CD4-positive, alpha-beta T cell treated with Interleukin-2 at 100 ng/mL for 4 hours (primary cell): ENCODE results near the gene MOK.

Source experiments
- DNase-seq: peaks from one replicate; pipeline ENCODE4 v3.0.0-alpha.2; 2020; ENCODE audit warnings: low spot score

The MOK gene

DNA sequence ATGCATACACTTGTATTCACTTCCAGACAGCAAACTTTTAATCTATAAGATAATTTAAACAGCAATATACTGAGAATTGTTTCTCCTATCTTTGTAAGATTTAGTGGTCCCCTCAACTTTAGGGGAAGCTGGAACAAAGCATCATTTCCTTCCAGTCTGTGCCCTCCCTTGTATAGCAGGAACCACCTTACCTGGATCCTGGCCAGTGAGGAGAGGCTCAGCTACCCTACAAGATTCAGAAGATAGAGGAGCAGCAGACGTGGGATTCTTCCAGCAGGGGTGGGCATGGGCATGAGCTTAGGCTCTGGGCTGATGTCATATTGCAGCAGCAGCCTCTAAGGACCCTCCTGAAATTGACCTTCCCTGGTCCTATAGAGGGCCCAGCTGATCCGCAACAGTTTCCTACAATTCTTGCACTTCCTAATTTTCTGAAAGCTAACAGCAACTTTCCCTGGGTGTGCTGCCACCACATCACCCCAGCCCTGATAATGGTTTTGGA, 21.3 kb downstream of the MOK start:
- DNase-seq = no peak

DNA sequence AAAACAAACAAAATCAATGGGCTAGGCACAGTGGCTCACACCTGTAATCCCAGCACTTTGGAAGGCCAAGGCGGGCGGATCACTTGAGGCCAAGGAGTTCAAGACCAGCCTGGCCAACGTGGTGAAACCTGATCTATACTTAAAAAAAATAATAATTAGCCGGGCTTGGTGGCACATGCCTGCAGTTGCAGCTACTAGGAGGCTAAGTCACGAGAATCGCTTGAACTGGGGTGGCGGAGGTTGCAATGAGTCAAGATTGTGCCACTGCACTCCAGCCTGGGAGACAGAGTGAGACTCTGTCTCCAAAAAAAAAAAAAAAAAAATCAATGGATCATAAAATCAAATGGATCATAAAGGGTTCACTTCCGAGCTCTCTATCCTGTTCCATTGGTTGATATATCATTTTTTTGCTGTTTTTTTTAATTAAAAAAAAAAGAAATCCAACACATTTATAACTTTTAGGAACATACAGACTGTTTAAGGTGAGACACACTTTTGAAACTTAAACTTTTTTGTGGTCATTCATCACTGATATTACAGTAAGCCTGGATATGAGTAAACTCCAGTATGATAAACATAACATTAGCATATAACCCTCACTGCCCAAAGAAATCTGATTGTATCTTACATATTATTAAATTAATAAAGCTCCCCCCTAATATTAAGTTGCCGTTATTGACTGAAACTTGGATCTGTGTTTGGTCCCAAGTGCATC, 22.1 kb downstream of the MOK start:
- DNase-seq = no peak

DNA sequence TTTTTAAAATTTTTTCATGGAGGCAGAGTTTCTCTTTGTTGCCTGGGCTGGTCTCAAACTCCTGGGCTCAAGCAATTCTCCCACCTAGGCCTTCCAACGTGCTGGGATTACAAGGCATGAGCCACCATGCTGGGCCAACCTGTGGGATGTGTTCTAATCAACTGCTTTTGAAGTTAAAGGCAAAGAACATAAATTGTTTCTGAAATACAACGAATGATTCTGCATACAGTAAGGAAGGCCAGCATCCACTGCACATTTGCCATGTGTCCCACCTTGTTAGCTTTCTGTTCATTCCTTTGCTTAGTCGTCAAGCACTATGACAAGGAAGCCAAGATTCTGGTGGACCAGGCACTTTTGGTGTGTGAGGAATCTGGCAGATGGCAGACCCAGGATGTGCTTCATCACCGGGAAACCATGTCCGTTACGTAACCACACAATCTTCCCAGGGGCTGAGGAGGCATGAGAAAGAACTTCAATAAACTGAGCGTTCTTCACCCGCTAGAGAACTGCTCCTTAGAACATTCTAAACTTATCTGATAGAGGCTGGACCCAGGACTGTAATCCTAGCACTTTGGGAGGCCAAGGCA, 24.5 kb downstream of the MOK start:
- DNase-seq = no peak

DNA sequence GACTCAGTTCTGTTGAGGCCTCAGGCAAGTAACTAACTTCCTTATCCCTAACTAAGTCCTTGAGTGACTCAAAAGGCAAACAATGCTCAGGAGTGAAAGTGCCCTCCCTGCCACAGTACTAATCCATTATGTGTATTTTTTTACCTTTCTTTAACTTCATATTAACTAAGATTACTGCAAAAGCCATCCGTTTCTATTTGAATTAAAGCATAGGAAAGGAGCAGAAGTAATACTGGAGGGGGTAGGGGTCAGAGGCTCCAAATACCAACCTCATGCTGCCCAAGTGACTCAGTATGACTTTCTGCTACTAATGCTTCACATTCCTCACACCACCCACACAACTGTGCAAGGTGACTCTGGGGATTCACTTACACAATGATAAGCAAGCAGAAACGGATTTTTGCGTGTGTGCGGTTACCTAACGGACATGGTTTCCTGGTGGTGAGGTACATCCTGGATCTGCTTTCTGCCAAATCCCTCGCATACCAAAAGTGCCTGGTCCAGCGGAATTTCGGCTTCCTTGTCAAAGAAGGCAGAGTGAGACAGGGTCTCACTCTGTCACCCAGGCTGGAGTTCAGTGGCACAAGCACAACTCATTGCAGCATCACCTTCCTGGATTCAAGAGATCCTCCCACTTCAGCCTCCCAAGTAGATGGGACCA, 25.1 kb downstream of the MOK start:
- DNase-seq = no peak

DNA sequence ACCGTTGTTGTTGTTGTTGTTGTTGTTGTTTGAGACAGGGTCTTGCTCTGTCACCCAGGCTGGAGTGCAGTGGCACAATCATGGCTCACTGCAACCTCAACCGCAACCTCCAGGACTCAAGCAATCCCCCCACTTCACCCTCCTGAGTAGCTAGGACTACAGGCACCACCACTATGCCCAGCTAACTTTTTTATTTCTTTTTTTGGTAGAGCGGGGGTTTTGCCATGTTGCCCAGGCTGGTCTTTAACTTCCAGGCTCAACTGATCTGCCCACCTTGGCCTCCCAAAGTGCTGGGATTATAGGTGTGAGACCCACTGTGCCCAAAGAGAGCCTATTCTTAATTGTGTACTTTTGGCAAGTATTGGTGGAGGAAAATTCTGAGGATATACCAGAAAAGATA, 25.7 kb downstream of the MOK start:
- DNase-seq = no peak

DNA sequence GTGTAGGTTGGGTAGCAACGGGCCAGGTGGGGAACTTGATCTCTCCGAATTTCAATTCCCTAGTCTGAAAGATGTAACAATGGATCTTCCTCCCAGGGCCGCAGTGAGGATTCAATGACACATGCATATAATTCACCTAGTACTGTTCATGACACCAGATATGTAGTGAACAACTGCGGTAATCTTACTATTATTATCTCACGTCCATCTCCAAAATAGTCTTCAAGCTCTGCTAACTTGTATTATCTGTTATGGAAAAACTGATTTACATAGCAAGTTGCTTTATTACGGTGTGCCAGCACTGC, 26.4 kb downstream of the MOK start:
- DNase-seq = no peak

DNA sequence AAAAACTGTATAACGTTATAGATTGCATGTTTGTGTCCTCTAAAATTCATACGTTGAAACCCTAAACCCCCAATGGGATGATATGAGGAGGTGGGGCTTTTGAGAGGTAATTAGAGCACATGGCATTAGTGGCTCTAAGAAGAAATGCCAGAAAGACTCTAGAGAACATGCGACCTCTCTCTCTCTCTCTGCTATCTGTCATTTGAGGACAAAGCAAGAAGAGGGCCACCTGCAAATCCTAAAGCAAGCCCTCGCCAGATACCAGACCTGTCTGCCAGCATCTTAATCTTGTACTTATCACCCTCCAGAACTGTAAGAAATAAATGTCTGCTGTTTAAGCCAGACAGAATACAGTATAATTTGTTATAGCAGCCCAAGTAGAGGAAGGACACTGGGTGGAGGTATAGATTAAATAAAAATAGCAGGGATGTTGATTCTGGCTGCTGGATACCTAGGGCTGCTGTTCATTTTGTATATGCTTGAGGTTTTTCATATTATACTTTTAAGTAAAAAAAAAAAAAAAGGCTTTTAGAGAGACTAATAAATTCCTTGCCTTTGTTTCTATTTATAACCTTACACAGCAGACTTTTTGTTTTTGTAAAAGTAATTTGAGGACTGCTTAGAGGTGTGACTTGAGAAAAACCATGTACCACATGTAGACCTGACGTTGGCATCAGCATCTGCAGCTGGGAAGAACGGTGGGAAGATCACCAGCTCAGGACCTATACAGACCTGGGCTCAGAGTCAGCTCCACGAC, 26.9 kb downstream of the MOK start:
- DNase-seq = no peak

DNA sequence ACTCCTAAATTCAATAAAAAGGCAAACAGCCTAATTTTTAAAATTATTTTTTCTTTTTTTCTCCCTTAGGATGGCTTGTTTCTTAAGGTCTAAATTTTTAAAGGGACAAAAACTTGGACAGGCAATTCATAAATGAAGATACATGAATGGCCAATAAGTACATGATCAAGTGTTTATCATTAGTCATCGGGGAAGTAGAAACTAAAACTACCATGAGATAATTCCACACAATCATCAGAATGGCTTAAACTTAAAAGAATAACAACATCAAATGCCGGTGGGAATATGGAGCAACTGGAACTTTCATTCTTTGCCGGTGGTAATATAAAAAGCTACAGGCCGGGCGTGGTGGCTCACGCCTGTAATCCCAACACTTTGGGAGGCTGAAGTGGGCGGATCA, 29.1 kb downstream of the MOK start:
- DNase-seq = no peak

DNA sequence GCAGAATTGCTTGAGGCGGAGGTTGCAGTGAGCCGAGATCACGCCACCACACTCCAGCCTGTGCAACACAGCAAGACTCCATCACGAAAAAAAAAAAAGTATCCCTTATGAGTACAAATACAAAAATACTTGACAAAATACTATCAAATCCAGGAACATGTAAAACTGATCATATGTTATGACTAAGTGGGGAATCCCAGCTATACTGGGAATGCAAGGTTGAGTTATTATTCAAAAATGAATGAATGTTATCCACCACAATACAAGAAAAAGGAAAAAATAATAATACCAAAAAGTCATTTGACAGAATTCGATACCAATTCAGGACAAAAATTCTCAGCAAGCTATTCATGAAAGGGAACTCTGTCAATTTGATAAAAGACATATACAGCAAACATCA, 32.6 kb downstream of the MOK start:
- DNase-seq = no peak

DNA sequence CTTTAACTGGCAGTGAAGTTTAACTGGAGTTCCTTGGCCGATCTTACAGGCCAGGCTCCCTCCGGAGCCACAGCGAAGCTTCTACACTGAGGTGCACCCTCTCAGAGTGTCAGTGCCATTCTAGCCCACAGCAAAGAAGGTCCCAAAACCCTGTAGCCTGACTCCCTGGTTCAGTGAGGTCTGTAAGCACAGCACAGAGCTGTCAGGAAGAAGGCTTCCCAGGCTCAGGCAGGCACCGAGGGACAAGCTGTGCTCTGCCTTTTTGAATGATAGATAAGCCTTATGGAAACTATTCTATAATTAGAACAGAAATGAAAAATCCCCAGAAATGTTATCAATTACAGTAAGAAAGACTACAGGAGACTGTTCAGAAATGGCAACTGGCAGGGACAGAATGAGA, 40.2 kb downstream of the MOK start:
- no peak for DNase-seq

DNA sequence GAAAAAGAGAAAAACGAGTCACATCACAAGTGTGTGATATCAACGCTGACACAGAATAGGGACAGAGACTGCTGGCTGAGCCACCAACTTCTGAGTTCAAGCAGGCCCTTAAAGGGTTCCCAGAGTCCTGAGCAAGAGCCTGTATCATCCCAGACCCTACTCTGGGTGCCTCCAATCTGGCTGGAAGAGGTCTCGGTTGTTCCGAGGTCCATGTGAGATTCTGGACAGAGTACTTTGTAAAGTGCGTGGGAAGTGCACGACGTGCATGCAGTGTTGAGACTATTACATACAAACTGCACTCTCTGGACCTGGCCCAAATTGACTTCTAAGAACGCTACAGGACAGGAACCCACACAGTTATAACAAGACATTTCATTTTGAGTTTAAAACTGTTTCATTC, 40.6 kb downstream of the MOK start:
- no peak for DNase-seq

DNA sequence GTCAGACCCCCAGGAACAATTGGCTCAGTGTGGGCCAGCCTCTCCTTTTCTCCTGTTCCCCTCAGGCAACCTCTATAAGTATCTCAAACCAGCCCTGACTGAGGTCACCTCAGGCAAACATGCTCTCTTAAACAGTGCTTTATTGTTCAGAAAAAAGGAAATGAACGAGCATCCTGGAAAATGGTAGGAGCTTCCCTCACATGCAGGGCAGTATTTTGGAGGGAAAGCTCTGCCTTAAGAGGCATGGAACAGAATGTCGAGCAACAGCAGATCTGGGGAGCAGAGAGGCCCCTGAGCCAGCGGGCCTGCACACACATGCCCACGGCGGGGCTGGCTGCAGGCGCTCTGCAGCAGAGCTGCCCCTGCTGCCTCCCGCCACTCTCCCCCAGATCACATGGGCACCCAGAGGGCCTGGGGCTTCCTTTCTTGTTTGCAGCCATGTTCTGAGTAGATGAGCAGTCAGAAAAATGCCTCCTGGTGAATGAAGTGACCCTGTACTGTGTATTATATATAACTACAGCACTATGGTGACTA, 42.0 kb downstream of the MOK start:
- DNase-seq = no peak

DNA sequence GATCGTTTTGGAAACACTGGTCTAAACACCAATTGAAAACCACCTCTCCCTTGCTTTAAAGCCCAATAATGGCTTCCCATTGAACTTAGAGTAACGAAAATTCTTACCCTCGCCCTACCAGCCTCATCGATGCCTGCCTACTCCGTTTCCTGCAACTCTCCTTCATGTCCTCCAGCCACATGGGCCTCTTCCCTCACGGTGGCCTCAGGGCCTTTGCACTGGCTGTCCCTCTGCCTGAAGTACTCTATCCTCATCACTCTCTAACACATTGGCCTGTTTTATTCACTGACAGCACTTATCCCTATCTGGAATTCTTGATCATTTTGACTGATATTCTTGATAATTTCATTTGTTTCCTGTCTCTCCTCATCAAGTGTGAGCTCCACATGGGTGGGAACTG, 46.8 kb downstream of the MOK start:
- no peak for DNase-seq

DNA sequence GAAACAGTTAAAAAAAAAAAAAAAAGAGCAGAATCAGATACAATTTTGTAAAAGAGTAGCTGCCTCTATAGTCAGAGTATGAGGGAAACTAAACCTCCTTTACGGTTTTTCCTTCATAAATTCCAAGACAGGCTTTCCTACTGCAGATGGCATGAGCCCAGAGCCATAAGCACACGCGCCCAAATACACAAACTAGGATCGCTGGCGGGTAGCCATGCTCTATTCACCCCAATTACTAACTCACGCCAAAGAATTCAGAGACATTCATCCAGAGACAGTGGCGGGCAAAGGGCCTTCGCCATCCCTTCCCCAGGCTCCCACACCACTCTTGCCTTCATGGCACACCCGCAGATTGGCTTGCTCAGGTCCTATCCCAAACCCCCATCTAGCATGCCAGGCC, 48.2 kb downstream of the MOK start:
- DNase-seq = no peak

DNA sequence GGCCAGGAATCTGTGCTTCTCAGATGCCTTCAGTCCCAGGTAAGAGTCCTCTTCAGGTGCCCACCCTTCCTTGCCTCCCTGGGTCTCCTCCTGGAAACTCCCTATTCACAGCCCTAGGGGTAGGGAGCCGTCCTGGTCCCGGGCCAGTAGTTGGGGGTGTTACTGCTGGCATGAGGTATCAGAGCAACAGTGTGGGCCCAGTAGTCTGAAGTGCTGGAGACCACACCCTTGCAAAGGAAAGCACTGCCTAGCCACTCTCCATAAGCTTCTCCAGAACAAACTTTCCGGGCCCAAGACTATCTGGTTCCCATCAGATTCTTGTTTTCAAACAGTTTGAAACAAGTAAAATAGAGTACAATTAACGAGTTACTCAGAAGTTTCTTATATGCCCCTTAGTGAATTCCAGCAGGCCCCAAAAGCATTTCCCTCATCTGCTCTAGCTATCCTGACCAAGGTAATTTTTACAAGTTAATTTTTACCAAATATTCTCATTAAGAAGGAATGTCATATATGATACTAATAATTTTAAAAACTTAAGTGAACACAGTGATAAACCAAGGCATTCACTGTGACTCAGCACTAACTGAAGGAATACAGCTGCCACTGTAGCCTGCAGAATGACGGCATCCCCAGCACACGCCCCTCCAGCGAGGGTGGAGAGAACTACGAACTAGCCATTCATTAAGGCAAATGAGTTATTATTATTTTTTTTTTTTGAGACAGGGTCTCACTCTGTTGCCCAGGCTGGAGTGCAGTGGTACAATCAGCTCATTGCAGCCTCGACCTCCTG, 49.4 kb downstream of the MOK start:
- no peak for DNase-seq

DNA sequence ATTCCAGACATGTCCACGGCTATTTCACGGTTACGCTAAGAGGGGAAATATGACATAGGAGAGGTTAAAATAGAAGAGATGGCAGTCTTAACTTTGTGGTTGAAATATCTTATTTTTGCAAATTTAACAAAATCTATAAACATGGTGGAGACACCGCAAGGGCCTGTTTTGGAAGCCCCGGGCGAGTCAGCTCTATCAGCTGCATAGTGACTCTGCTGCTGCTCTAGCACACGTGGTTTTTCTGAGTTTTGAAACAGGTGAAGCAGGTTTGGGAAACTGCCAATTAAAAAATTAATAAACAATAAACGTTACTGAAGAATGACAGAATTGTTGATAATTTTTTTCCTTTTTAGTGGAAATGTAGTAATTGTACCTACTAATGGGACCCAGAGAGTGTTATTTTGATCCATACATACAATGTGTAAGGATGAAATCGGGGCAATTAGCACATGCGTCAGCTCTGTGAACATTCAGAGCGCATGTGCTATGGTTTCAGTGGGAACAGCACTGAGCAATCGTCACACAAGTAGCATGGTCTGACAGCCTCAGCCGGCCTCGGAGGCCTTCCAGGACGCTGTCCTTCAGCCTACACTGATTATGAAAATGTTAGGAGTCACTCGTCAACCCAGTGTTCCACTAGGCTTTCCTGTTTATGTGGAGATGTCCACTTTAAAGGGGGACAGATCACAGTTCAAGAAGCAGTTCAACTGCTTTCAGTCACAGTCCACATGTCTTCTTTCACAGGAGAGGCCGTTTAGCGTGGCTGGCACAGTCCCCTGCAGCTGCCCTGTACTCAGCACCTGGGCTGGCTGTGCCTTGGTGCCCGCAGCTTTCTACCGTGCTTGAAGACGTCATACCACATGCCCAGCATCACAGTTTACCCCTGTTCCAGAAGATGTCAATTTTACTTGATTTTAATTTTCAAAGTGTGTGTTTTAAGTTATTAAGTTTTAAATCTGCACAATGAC, 51.8 kb downstream of the MOK start:
- no peak for DNase-seq

DNA sequence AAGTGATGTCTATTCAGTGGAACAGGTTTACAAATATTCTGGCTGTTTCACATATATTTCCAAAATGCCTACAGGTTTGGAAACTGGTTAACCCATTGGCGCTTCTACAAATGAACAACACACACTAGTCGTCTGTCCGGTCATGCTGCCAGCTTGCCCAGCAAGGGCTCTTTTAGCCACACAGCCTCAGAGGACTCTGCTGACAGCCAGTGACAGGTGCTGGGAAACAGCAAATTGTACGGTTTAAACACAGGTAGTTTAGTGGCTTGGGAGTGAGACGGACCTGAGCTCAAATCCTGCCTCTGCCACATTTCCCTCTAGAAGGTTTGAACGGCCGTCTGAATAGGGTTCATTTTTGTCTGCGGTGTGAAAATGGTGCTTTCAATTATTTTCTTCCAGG, 53.8 kb downstream of the MOK start:
- no peak for DNase-seq

DNA sequence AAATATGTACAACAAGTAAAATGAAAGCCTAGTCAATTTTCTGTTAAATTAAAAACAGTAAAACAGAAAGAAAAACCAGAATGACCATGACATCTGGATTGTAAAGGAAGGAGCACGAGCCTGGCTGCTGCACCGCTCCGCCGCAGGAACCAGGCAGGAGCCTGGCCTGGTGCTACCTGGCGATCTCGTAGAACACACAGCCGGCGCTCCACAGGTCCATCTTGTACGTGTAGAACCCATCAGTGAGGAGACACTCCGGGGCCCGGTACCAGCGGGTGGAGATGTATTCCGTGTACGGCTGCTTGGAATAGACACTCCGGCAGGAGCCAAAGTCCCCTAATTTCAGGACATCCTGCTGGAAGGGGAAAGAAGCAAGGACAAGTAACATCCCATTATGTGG, 54.3 kb downstream of the MOK start:
- DNase-seq = no peak

DNA sequence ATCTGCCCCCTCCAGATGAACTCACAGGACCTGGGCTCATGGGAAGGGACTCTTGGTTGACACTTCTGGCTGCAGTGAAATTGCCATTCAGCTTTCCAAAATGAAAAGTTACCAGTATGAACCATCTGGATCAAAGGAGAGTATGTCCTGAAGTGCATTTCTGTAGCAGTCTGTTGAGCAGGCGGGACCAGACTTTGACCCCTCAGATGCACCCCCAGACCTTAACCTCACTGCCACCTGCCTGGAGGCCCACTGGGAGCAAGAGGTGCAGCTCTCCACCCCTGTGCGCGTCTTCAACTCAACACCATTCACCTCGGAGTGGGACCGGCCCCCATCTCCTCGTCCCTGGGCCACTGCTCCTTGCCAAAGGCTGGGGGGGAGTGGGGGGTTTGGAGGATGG, 55.0 kb downstream of the MOK start:
- DNase-seq = no peak

DNA sequence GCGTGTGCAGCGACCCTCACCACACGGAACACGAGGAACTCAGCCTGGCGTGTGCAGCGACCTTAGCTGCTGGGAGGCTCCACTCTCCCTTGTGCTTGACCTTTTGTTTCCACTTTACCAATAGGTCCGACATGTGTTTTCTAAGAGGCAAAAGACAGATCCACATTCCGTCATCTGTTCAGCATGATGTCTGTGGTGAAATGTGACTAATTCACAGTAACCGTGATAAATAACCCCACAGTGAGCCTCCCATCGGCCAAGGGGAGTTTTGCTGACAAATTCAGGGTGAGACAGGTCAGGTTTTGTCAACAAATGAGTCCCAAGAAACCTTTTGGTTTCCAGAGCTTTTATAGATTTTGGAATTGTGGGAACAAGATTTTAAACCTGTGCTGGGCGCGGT, 55.9 kb downstream of the MOK start:
- DNase-seq = no peak

DNA sequence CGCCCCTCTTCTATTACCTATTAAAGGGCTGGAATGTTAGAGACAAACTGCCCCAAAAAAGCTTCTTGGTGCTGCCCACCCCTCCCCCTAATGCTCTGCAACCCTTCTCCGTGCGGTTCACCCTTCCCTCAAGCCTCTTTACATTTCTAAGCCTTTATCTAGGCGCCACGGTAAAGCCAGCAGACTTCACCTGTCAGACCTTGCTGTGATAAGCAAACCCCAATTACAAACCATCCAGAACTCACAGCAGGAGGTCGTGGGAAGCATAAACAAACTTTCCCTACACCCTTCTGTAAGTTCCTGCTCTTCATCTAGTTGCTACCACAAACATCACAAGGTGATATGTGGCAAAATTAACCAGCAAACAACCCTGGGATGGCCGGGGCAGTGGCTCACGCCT, 56.8 kb downstream of the MOK start:
- no peak for DNase-seq
